H7 (cell line): Measurements from ENCODE around the gene RAB11FIP4. TPM values are rescaled to one million over a fixed set of nuclear protein-coding genes. Genes with fewer than 3 reads are reported as not detected.
"Not testable (repeated sequence)": the region's sequence is repeated elsewhere in the genome, so short reads cannot be mapped to it uniquely, and the experiment has no call there.

Experiments
- DNase-seq: peaks from one replicate; pipeline ENCODE4 v3.0.0; 2012
- H3K27me3 ChIP-seq: 2 replicates; pipeline ENCODE4 v1.6.0; 2011; ENCODE audit warnings: mild to moderate bottlenecking, low read length; ENCODE audit not compliant: control insufficient read depth, insufficient read depth
- H3K36me3 ChIP-seq: replicated peaks from 2 replicates; pipeline ENCODE4 v1.5.1; 2011; ENCODE audit warnings: low read length; ENCODE audit not compliant: control insufficient read depth, insufficient read depth
- H3K4me3 ChIP-seq: 2 replicates; pipeline ENCODE4 v1.5.1; 2011; ENCODE audit warnings: low read depth, mild to moderate bottlenecking, control low read depth, low read length, moderate library complexity; ENCODE audit not compliant: insufficient read depth
- total RNA-seq: library from RNA; depleted of rRNA; stranded (reverse); fragments of >200 nt; shearing (Covaris generic); gene quantifications from 2 replicates; pipeline ENCODE4 v1.2.3, GENCODE V29; 2014; rRNA removed

The RAB11FIP4 gene, protein sequence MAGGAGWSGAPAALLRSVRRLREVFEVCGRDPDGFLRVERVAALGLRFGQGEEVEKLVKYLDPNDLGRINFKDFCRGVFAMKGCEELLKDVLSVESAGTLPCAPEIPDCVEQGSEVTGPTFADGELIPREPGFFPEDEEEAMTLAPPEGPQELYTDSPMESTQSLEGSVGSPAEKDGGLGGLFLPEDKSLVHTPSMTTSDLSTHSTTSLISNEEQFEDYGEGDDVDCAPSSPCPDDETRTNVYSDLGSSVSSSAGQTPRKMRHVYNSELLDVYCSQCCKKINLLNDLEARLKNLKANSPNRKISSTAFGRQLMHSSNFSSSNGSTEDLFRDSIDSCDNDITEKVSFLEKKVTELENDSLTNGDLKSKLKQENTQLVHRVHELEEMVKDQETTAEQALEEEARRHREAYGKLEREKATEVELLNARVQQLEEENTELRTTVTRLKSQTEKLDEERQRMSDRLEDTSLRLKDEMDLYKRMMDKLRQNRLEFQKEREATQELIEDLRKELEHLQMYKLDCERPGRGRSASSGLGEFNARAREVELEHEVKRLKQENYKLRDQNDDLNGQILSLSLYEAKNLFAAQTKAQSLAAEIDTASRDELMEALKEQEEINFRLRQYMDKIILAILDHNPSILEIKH
- 21.9 and 31.5 TPM in 2 replicates for total RNA-seq

DNA sequence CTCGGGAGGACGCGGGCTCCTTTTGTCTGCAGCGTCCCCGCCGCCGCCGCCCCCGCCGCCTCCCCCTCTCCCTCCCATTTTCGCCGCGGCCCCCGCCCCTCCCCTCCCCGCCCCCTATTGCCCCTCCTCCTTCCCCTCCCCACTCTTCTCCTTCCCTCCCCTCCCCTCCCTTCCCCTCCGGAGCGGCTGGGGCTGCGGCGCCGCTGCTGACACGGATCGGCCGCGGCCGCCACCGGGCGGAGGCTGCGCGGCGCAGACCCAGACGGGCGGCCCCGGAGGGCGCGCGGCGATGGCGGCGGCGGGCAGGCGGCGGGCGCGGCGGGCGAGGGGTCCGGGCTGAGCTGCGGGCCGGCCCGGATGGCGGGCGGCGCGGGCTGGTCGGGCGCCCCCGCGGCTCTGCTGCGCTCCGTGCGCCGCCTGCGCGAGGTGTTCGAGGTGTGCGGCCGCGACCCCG lies at the start of gene RAB11FIP4:
Gene RAB11FIP4 (plus strand): TSS at position 180 of the 454 bp plus-strand sequence. CDS start 178 bp downstream, at position 358.
- H3K27me3 ChIP-seq: peaks cover 26% of the 10 kb centered on the region
- DNase-seq: peak; percentile 91
- peak within 1 kb of the TSS; percentile 66 for H3K4me3 ChIP-seq
- no peaks in the 10 kb centered on the region for H3K36me3 ChIP-seq

DNA sequence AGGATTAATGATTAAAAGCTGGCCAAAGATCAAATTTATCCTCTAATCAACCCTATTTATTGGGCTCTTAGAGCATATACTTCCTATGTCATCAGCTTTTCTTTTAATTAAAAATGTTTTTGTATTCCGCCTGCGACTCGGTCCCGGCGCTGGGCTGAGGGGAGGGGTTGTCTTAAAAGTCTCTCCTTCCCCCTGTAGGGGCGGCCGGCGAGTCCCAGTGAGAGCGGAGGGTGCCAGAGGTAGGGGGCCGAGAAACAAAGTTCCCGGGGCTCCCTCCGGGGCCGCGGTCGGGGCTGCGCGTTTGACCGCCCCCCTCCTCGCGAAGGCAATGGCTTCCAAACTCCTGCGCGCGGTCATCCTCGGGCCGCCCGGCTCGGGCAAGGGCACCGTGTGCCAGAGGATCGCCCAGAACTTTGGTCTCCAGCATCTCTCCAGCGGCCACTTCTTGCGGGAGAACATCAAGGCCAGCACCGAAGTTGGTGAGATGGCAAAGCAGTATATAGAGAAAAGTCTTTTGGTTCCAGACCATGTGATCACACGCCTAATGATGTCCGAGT lies 46.2 kb upstream of the RAB11FIP4 start:
- H3K36me3 ChIP-seq, H3K4me3 ChIP-seq, H3K27me3 ChIP-seq, DNase-seq: not testable (repeated sequence)

DNA sequence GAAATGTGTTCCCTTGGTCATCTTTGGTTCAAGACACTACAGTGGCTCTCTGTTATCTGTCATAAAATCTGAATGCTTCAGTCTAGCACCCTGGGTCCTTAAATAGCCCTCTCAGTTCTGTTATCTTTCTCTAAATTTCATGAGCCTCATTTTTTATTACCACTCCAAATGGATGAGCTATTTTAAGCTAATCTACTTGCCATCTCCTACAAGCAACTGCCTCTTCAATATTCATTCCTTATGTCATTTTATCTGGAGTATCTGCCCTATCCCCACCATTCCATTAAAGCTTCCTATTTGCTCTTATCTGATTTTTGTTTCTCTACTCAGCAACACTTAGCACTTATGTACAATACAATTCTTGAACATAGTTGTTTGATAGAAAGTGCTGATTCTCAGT lies 42.0 kb upstream of the RAB11FIP4 start:
- no peak overlapping the region for H3K4me3 ChIP-seq
- no peaks in the 10 kb centered on the region for H3K36me3 ChIP-seq
- H3K27me3 ChIP-seq: no peaks in the 10 kb centered on the region
- DNase-seq: no peak

DNA sequence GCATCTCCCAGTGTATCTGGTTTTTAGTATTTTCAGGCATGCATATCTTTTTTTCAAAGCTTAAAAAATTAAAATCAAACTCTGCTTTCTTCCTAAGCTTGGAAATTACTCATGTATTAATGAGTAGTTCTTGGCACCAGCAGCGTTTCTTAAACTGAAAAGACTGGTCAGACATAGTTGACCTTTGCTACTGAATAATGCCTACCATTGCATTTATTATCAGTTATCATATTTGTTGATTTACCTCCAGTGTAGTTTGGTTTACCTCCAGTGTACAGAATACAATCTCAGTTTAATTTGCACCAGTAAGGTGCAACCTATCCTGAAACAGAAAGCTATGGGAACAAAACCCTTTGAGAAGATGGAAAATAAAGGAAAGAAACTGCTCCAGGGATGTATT lies 35.5 kb upstream of the RAB11FIP4 start:
- no peak overlapping the region for H3K4me3 ChIP-seq
- peaks cover 2% of the 10 kb centered on the region; the same call in 1 of the 2 replicates for H3K36me3 ChIP-seq
- DNase-seq: no peak
- H3K27me3 ChIP-seq: no peaks in the 10 kb centered on the region

DNA sequence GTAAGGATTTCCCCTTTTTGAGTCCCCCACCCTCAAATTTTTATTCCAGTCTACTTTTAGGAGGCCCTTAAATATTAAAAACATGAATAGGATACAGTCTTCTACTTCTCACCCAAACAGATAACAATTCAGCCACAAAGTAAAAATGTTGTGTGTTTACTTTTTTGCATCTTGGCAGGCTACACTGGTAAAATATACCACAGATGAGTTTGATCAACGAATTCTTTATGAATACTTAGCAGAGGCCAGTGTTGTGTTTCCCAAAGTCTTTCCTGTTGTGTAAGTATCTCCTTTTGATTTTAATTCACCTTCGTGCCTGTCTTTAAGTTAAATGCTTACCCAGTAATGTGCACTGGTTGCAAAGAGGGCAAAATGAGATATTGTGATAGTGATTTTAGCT lies 34.4 kb upstream of the RAB11FIP4 start:
- no peak overlapping the region for H3K4me3 ChIP-seq
- peaks cover 2% of the 10 kb centered on the region; the same call in 1 of the 2 replicates for H3K36me3 ChIP-seq
- H3K27me3 ChIP-seq: no peaks in the 10 kb centered on the region
- DNase-seq: no peak

DNA sequence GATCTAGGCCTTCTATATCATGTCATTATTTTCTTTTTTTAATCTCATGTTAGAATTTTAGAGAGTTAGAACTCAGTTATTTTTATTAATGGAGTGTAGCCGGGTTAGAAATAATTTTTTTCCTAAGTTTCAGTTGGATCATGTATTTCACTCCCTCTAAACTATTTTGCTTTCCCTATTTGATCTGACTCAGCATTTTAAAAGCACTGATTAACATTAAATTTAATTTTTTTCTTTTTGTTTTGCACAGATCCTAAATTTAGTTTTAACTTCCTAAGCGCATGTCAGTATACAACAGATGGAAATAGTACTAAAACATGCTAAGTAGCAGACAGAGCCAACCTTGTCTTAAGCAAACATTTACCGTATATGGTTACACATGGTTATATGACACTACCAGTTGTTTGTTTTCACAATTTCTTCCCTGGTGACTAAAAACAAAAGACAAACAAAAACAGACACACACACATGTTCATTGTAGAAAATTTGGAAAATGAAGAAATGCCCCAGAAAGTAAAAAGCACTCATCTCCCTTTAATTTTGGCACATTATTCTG lies 33.6 kb upstream of the RAB11FIP4 start:
- peaks cover 2% of the 10 kb centered on the region; the same call in 1 of the 2 replicates for H3K36me3 ChIP-seq
- DNase-seq: no peak
- no peak overlapping the region for H3K4me3 ChIP-seq
- no peaks in the 10 kb centered on the region for H3K27me3 ChIP-seq

DNA sequence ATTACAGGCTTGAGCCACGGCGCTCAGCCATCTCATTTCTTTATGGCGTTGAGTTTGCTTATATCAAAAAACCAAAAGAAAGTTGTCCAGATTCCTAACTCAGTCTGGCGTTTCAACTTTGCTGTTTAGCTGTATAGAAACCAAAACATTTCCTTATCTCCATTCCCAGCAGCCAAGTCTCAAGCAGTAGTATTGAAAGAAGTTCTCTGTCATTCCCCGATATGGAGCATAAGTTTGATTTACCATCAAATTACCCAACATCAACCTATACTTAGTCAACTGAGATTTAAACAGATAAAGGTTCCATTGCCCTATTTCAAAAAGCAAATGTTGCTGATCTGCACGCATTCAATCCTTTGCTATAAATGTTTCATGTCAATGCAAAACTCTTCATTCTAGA lies 27.5 kb upstream of the RAB11FIP4 start:
- peaks cover 2% of the 10 kb centered on the region; the same call in 1 of the 2 replicates for H3K36me3 ChIP-seq
- DNase-seq: no peak
- no peak overlapping the region for H3K4me3 ChIP-seq
- no peaks in the 10 kb centered on the region for H3K27me3 ChIP-seq

DNA sequence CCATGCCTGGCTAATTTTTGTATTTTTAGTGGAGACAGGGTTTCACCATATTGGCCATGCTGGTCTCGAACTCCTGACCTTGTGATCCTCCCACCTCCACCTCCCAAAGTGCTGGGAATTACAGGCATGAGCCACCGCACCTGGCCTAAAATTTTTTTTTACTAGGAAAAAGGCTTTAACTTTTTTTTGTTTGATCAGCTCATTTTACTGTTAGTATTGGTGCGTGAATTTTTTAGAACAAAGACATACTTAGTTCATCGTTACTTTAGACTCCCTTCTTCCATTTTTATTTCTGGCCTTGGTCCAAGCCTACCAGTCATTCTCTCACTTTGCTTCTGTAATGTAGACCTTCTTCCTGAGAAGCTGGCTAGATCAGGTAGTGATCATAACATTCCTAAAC lies 25.4 kb upstream of the RAB11FIP4 start:
- no peak overlapping the region for H3K4me3 ChIP-seq
- DNase-seq: no peak
- H3K36me3 ChIP-seq: no peaks in the 10 kb centered on the region
- no peaks in the 10 kb centered on the region for H3K27me3 ChIP-seq

DNA sequence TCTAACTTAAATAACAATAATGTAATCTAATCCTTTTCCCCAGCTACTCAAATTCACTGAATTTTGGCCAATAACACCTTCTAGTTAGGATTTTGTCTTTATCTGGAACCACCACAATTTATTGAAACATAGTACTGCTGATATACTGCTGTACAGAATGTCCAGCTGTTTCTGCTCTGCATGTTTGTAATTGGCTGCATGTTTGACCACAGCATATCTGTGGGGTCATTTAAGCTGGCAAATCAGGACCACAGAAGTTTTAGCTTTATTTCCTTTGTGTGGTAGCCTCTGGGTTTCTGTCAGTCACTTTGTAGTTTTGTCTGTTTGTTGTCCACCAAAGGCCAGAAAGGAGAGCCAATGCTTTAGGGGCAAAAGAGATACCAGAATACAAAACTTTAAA lies 22.2 kb upstream of the RAB11FIP4 start:
- Histone ChIP-seq H3K4me3 (no peak overlapping the region), H3K27me3 (no peaks in the 10 kb centered on the region), H3K36me3 (no peaks in the 10 kb centered on the region)
- no peak for DNase-seq

DNA sequence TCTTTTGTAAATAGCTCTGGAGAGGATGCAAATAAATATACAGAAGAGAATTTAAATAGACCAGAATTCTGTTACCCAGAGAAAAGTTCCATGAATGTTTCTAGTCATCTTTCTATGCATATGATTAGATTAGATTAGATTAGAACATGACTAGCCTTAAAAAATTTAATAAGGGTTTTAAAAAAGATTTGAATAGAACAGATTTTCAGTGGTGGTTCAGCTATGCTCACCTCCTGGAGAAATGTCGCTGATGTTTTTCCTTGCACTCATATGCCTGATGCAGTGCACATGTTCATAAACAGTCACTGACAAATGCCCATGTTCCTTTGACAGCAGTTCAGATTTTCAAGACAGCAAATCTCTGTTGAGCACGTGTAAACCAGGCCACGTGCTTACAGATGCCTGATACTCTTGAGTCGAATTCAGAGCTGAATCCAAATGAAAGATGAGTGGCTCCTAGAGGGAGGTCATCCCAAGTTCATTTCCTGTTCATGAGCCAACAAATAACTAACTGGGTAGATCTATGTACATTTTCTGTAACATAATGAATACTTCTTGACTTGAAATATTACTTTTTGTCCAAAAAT lies 19.9 kb upstream of the RAB11FIP4 start:
- no peak for DNase-seq
- Histone ChIP-seq H3K36me3 (no peaks in the 10 kb centered on the region), H3K27me3 (no peaks in the 10 kb centered on the region), H3K4me3 (no peak overlapping the region)

DNA sequence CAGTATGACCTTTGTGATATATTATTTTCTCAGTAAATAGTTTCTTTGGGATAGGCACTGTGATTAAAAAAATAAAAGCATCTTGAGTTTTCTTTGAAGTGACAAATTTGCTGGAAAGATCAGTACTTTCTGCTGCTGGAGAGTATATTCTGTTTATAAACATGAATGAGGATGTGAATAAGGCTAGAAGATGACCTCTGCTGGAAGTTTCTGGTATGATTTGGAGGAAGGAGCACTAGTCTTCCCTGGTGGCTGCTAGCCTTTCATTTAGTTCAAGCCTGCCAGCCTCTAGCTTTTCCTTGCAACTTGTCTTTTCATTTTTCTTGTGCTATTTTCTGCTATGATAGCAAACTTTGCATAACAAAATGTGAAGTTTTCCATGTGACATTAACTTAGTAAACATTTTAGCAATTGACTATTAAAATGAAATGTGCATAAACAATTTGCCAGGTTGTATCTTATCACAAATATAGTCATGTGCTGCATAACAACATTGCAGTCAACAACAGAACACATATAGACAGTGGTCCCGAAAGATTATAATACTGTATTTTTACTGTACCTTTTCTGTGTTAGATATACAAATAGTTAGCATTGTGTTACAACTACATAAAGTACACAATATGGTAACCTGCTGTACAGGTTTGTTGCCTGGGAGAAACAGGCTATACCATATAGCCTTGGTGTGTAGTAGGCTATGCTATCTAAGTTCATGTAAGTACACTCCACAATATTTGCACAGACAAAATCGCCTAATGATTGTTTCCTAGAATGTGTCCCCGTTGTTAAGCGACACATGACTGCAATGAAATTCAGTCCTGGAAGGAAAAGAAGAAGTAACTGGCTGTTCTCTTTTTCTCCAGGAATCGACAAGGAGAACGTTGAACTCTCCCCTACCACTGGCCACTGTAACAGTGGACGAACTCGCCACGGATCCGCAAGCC lies 18.1 kb upstream of the RAB11FIP4 start:
- H3K4me3 ChIP-seq: no peak overlapping the region
- no peak for DNase-seq
- H3K27me3 ChIP-seq: no peaks in the 10 kb centered on the region
- H3K36me3 ChIP-seq: no peaks in the 10 kb centered on the region

DNA sequence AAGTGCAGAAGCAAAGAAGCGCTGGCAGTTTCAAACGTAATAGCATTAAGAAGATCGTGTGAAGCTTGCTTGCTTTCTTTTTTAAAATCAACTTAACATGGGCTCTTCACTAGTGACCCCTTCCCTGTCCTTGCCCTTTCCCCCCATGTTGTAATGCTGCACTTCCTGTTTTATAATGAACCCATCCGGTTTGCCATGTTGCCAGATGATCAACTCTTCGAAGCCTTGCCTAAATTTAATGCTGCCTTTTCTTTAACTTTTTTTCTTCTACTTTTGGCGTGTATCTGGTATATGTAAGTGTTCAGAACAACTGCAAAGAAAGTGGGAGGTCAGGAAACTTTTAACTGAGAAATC lies 17.4 kb upstream of the RAB11FIP4 start:
- Histone ChIP-seq H3K4me3 (no peak overlapping the region), H3K36me3 (no peaks in the 10 kb centered on the region), H3K27me3 (no peaks in the 10 kb centered on the region)
- no peak for DNase-seq

DNA sequence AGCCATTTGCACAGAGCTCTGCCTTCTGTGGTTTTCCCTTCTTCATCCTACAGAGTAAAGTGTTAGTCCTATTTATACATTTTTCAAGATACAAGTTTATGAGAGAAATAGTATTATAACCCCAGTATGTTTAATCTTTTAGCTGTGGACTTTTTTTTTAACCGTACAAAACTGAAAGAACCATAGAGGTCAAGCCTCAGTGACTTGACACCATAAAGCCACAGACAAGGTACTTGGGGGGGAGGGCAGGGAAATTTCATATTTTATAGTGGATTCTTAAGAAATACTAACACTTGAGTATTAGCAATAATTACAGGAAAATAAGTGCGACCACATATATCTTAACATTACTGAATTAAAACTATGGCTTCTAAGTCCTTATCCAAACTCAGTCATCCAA lies 17.0 kb upstream of the RAB11FIP4 start:
- Histone ChIP-seq H3K4me3 (no peak overlapping the region), H3K27me3 (no peaks in the 10 kb centered on the region), H3K36me3 (no peaks in the 10 kb centered on the region)
- no peak for DNase-seq

DNA sequence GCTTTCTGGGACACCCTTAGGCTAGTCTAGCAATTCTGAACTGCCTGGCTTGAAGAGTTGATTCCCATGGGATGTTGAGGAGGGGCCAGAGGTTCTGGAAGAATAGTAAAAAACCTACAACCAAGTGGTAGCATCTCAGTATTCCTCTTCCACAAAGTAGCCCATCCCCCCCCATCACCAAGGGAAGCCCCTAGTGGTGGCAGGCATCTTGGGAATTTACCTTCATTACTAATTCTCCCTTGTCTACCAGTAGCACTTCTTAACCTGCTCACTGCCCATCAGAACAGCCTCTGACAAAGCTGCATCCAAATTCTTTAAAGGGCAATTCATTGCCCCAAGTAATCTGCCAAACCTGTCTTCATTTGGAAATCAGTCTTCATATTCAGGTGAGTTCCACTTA lies 12.8 kb upstream of the RAB11FIP4 start:
- peak; percentile 51 for DNase-seq
- Histone ChIP-seq H3K36me3 (no peaks in the 10 kb centered on the region), H3K27me3 (no peaks in the 10 kb centered on the region), H3K4me3 (no peak overlapping the region)
